A549 (cell line): ENCODE data around the gene PDK3. TPM values are rescaled to one million over a fixed set of nuclear protein-coding genes. Genes with fewer than 3 reads are reported as not detected.

Experiments used
- ATAC-seq, 2 experiments: fragments of 200-7000 bp in 1 of 2; fragments of >200 bp in 1 of 2; cut with Nextera tagmentation in 1 of 2; cut with Tn5 transposase in 1 of 2; 3 replicates each; pipeline versions ENCODE4 v1.8.0 to v1.9.1; 2018 to 2020; ENCODE audit warnings: mild to moderate bottlenecking in 1 of 2, moderate library complexity in 1 of 2
- CTCF ChIA-PET: fragments of 300-600 bp; sonication (Branson Sonifier 250); formaldehyde crosslinking; extraction: SDS; loops from one replicate; lab custom pipeline; 2021; ENCODE audit warnings: antibody characterized with exemption, inconsistent platforms; lab: Yijun Ruan, JAX
- POLR2A ChIA-PET: fragments of 350-600 bp; formaldehyde crosslinking; extraction: SDS; loops from one replicate; lab custom pipeline; 2021; ENCODE audit warnings: antibody characterized with exemption, inconsistent platforms; lab: Yijun Ruan, JAX
- DNase-seq, 2 experiments: peaks; one replicate each; pipeline versions ENCODE4 v3.0.0 to v3.0.0-alpha.2; 2011 to 2016; ENCODE audit warnings: low read depth in 1 of 2, low spot score in 1 of 2
- FAIRE-seq: peaks from 2 replicates; lab custom pipeline; 2011; peaks lifted over from hg19 to GRCh38; lab: Jason Lieb, UNC
- H3K27ac ChIP-seq, 2 experiments: fragments of >200 bp; sonication (Bioruptor Twin); formaldehyde crosslinking; 3 replicates each; pipeline ENCODE4 v1.5.1; 2016 to 2017
- H3K4me1 ChIP-seq: fragments of >200 bp; sonication (Bioruptor Twin); formaldehyde crosslinking; 3 replicates; pipeline ENCODE4 v1.6.1; 2016
- H3K4me2 ChIP-seq: fragments of >200 bp; sonication (Bioruptor Twin); formaldehyde crosslinking; 3 replicates; pipeline ENCODE4 v1.6.1; 2016
- H3K4me3 ChIP-seq: fragments of >200 bp; sonication (Bioruptor Twin); formaldehyde crosslinking; 3 replicates; pipeline ENCODE4 v1.5.1; 2016
- H3K9me3 ChIP-seq: fragments of >200 bp; sonication (Bioruptor Twin); formaldehyde crosslinking; 3 replicates; pipeline ENCODE4 v1.6.1; 2016
- CBX2 ChIP-seq: fragments of 200-600 bp; sonication (generic); IDR thresholded peaks from 2 replicates; pipeline ENCODE4 v1.6.1; 2016; ENCODE audit warnings: low read depth, mild to moderate bottlenecking, borderline replicate concordance
- CTCF ChIP-seq: fragments of >200 bp; sonication (Bioruptor Twin); formaldehyde crosslinking; IDR thresholded peaks from 3 replicates; pipeline ENCODE4 v1.5.1; 2016
- FOSL2 ChIP-seq, 2 experiments: fragments of 450-650 bp in 1 of 2; fragments of >200 bp in 1 of 2; sonication (Bioruptor Twin) in 1 of 2; formaldehyde crosslinking; IDR thresholded peaks; 2 replicates each; pipeline versions ENCODE4 v1.5.0 to v1.6.1; 2016 to 2020; ENCODE audit warnings: mild to moderate bottlenecking in 1 of 2, moderate library complexity in 1 of 2
- HMGXB4 ChIP-seq: fragments of 250-450 bp; sonication (Bioruptor Pico); IDR thresholded peaks from 2 replicates; pipeline ENCODE4 v1.5.0; 2021; ENCODE audit warnings: mild to moderate bottlenecking, moderate library complexity, borderline replicate concordance
- HOXB13 ChIP-seq: fragments of 250-450 bp; sonication (Bioruptor Pico); IDR thresholded peaks from 2 replicates; pipeline ENCODE4 v1.5.0; 2020; ENCODE audit warnings: low read depth, mild to moderate bottlenecking, moderate library complexity
- JUNB ChIP-seq: fragments of >200 bp; sonication (Bioruptor Twin); formaldehyde crosslinking; IDR thresholded peaks from 2 replicates; pipeline ENCODE4 v1.6.1; 2016
- KDM5A ChIP-seq: fragments of 200-600 bp; sonication (generic); IDR thresholded peaks from 2 replicates; pipeline ENCODE4 v1.6.1; 2016; ENCODE audit warnings: antibody characterized with exemption, mild to moderate bottlenecking
- NPAS2 ChIP-seq: fragments of 250-450 bp; sonication (Bioruptor Pico); IDR thresholded peaks from 2 replicates; pipeline ENCODE4 v1.8.0; 2022; ENCODE audit warnings: mild to moderate bottlenecking, moderate library complexity, borderline replicate concordance
- RAD21 ChIP-seq, 2 experiments: fragments of >200 bp in 1 of 2; sonication (Bioruptor Twin) in 1 of 2; formaldehyde crosslinking in 1 of 2; IDR thresholded peaks in 1 of 2; conservative IDR thresholded peaks in 1 of 2; 2 replicates in 1 of 2; 3 replicates in 1 of 2; pipeline ENCODE4 v1.6.1; 2012 to 2018; ENCODE audit warnings: inconsistent platforms in 1 of 2
- RCOR1 ChIP-seq: fragments of 150-350 bp; IDR thresholded peaks from 2 replicates; pipeline ENCODE4 v1.6.1; 2014; ENCODE audit warnings: antibody characterized with exemption, low read length, low read depth
- REST ChIP-seq: fragments of 200-600 bp; sonication (generic); IDR thresholded peaks from 2 replicates; pipeline ENCODE4 v1.6.1; 2016; ENCODE audit warnings: antibody characterized with exemption, mild to moderate bottlenecking, moderate library complexity
- RFX5 ChIP-seq: fragments of 450-650 bp; IDR thresholded peaks from 2 replicates; pipeline ENCODE4 v1.7.1; 2014; ENCODE audit warnings: antibody characterized with exemption, mild to moderate bottlenecking, moderate library complexity
- ZC3H11A ChIP-seq: fragments of 450-650 bp; IDR thresholded peaks from 2 replicates; pipeline ENCODE4 v1.6.1; 2014; ENCODE audit warnings: antibody characterized with exemption, mild to moderate bottlenecking
- ZNF302 ChIP-seq: fragments of 250-450 bp; sonication (Bioruptor Pico); IDR thresholded peaks from 2 replicates; pipeline ENCODE4 v1.9.0; 2021; ENCODE audit warnings: inconsistent platforms, mild to moderate bottlenecking, moderate library complexity
- WGBS: methylation state at CpG from one replicate; pipeline ENCODE4 v1.1.6; 2017; ENCODE audit errors: missing lambda C conversion rate; 5-methylcytosine and 5-hydroxymethylcytosine counted together
- polyA plus RNA-seq, 4 experiments: library from polyadenylated mRNA; depleted of rRNA in 3 of 4; stranded (reverse); fragments of >200 nt; fragmentation: RNase III in 1 of 4; extraction: RNeasy Plus Mini Kit Qiagen cat#74134 plus additional on column Dnase treatment in 1 of 4; gene quantifications; 2 replicates in 3 of 4; 3 replicates in 1 of 4; pipeline ENCODE4 v1.2.3, GENCODE V29; 2011 to 2017

Gene PDK3
- polyA plus RNA-seq, 2 of the 4 experiments (the other 2 are of a cell fraction), result 5.3 to 14.1 TPM

GRCh38 chrX:24483596-24483995, 18.5 kb downstream of the PDK3 start:
- H3K4me3 ChIP-seq, result no peak overlapping the region
- no peak overlapping the region for H3K4me2 ChIP-seq
- FAIRE-seq (no peak), ATAC-seq (no peak), DNase-seq (no peak)
- TF ChIP-seq CBX2, result no peak
- no peak for TF ChIP-seq HMGXB4
- no peak for TF ChIP-seq JUNB
- no peak for TF ChIP-seq KDM5A
- TF ChIP-seq FOSL2 (IDR thresholded peaks at IDR 0.05), result no peak
- TF ChIP-seq FOSL2 (CRISPR knock-in tag; IDR thresholded peaks at IDR 0.05), result no peak
- 97% methylated on average over 10 of the region's 11 CpGs for WGBS
- H3K9me3 ChIP-seq, result no peaks in the 10 kb centered on the region
- peaks cover 14% of the 10 kb centered on the region for H3K4me1 ChIP-seq
- H3K27ac ChIP-seq, result no peak overlapping the region
- ChIA-PET CTCF (interaction anchor here (0.7 to 1.8 kb wide), 3 partner anchors 12 to 88 kb away, joined by 3 to 5 read pairs (median 5); no protein-coding TSS in a partner anchor), POLR2A (no interaction called here)

GRCh38 chrX:24485323-24485722, 20.2 kb downstream of the PDK3 start:
- no peak for TF ChIP-seq REST
- no peak for TF ChIP-seq ZC3H11A
- TF ChIP-seq HOXB13 (CRISPR knock-in tag), result no peak
- no peak for TF ChIP-seq ZNF302 (CRISPR knock-in tag)
- TF ChIP-seq CTCF, result no peak
- no peak for TF ChIP-seq NPAS2
- TF ChIP-seq RFX5, result no peak
- TF ChIP-seq RCOR1, result no peak
- no peak for TF ChIP-seq RAD21 (conservative IDR thresholded peaks at IDR 0.05 in 1 of 2, IDR thresholded peaks at IDR 0.05 in 1 of 2)
- TF ChIP-seq JUNB, result no peak
- Histone ChIP-seq H3K9me3 (no peaks in the 10 kb centered on the region), H3K4me1 (peaks cover 14% of the 10 kb centered on the region), H3K4me3 (no peak overlapping the region), H3K27ac (no peak overlapping the region), H3K4me2 (no peak overlapping the region)
- ATAC-seq (no peak), DNase-seq (no peak), FAIRE-seq (no peak)
- POLR2A ChIA-PET, result no interaction called here
- 93% methylated on average over 5 of the region's 5 CpGs for WGBS
- CTCF ChIA-PET, result interaction anchor here (3.2 kb wide), 1 partner anchor 14 kb away, joined by 14 read pairs; no protein-coding TSS in a partner anchor
